NCI-H2107 (cell line): Measurements from ENCODE around the gene PPP1R9B.

Experiments used
- DNase-seq: peaks from one replicate; lab custom pipeline; 2025; lab: John Stamatoyannopoulos, UW

The PPP1R9B gene

GRCh38 chr17:50139950-50140885 is 10.3 kb downstream of the PPP1R9B start:
- DNase-seq, result no peak

DNA sequence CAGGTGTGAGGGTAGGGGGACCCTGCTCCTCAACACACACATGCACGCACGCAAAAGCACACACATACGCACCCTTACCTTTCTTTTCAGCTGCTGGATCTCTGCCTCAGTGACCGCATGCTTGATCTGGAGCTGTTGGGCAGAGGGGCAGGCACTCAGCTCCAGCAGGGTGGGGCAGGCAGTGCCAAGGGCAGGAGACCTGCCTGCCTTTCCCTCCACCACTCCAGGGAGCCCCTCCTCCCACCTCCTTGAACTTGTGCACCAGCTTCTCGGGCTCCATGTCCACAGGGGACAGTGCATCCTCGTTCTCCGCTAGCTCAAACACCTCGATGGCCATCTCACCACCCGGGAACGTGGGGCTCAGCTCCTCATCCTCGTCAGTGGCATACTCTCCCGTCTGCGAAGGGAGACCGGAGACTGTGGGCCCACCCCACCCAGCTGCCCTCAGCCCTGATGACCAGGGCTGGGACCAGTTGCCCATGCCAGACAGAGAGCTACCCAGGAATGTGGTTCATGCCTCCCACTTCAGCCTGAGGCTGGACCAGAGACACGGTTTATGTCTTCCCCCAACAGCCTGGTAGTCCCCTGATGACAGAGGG is 11.2 kb downstream of the PPP1R9B start:
- DNase-seq, result no peak

DNA sequence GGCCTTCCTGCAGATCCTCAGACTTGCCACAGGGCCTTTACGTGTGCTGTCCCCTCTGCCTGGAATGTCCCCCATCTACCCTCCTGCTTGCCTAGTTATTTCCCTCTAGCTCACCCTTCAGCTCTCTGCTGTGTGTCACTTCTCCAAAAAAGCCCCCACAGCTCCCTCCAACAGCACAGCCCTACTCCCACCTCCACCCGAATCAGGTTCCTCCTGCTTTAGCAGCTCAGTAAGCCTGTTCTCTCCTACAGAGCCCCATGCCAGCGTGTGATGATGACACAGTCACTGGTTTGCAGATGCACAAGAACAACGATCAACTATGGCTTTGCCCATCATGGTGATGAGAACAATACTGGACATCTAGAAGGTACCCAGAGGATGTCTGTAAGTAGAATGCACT is 13.4 kb downstream of the PPP1R9B start:
- no peak for DNase-seq

DNA sequence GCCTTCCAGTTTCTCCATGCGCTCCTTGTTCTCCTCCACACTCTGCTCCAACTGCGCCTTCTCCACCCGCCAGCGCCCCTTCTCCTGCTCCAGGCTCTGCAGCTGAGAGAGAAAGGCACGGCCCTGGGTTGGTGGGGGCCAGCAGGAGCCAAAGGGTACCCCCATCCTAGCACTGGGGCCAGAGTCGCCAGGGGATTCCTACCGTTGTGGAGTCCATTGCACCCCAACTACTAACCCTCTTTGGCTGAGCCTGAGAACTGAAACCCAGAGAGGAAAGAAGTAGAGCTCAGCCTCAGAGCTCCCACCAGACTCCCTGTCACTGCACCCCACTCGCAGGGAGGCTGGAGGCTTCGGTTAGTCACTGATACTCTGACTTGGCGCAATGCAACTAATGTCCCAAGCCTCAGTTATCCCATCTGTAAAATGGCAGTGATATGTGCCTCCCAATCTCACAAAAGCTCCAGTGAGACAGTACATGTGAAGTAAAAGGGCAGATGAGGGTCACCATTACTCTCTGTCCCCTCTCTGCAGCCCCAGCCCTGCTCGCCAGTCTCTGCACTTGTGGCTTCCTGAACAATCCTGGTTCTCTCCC is 14.3 kb downstream of the PPP1R9B start:
- DNase-seq, result no peak

DNA sequence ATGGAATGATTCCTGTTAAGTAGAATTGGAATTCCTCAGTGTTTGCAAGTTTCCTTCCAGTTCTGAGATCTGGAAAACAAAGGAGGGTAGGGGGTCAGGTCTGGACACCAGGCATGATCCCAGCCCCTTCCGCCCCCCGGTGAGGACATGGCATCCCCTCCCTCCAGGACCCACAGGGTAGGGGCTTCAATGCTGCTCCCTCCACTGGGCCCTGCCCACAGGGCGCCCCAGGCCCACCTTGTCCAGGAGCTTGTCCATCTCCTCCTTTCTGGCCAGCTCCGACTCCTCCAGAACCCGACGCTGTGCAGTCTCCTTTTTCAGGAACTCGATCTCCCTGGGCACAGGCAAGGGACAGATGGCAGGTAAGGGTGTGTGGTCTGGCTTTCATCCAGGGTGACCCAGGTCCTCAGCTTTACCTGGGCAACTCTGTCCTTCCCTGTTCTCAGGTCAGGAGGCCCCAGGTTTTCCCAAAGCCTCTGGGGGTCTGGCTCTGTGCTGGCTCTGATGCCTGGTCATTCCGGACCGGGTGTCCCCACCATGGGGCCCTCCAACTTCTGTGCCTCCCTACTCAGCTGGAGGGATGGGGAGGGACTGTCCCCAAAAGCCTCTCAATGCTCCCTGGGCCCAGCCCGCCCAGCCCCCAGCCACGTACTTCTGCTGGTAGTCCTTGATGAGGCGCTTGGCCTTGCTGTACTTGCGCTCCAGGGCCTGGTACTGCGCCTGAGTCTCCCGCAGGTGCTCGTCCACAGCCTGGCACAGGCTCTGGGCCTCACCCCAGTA is 15.0 kb downstream of the PPP1R9B start:
- no peak for DNase-seq

GRCh38 chr17:50134206-50135110 is 16.0 kb downstream of the PPP1R9B start:
- DNase-seq, result no peak

- no peak for DNase-seq
These were observed 16.7 kb downstream of the PPP1R9B start for GRCh38 chr17:50133769-50134099.

DNA sequence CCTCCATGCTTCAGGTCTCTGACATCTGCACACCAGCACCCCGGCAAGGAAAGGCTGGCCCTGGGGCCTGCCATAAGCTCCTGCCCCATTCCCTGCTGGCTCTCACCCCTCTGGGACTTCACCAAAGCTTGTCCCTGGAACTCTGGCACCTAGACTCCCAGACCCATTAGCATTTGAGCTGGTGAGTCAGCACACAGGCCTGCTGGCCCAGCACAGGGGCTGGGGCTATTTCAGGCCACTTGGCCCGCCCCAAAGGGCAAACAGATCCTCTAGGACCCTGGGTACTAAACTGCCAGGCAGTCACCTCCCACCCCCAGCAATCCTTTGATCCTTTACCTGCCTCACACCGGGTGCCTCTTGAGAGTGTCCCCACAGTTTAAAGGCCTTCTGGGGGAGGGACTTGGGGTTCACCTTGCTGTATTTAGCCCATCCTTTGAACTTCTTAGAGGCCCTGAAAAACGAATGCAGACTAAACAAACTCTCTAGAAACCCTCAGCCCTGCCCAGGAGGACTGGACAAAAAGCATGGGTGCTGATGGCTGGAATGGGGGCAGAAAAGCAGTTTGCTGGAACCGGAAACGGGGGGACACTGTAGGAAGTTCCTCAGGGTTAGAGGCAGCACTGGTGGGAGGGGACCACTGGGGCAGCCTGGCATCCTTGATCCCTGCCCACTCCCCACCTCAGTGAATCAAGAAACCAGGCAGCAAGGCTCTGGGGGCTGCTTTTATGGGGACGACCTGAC is 17.3 kb downstream of the PPP1R9B start:
- DNase-seq, result no peak

DNA sequence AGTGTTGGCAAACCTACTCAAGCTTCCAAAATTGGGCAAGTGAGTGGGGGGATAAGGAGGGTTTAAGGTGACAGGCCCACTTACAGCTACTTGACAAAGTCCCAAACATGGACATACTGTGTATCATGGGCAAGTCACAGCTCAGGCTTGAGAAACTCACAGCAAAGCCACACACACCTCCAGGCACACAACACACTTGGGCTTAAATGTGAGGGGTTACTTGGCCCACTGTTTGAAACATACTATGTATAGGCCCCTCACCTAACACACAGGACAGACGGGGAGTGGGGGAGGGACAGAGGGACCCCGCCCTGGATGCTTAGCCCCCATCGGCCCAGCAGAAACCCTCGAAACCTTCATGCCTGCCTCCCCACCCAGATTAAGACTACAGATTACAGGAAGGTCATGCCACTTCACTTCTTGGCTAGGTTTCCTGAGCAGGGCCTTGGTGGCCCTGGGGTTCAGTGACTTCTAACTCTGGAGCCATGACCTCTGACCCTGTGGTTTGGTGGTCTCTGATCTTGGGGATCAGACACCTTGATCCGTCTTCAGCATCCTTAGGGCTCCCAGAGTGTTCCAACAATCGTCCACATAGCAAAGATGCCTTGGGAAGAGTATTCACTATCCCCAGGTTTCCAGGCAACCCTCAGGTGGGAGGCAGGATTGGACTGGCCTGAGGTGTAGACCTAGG is 18.2 kb downstream of the PPP1R9B start:
- no peak for DNase-seq

DNA sequence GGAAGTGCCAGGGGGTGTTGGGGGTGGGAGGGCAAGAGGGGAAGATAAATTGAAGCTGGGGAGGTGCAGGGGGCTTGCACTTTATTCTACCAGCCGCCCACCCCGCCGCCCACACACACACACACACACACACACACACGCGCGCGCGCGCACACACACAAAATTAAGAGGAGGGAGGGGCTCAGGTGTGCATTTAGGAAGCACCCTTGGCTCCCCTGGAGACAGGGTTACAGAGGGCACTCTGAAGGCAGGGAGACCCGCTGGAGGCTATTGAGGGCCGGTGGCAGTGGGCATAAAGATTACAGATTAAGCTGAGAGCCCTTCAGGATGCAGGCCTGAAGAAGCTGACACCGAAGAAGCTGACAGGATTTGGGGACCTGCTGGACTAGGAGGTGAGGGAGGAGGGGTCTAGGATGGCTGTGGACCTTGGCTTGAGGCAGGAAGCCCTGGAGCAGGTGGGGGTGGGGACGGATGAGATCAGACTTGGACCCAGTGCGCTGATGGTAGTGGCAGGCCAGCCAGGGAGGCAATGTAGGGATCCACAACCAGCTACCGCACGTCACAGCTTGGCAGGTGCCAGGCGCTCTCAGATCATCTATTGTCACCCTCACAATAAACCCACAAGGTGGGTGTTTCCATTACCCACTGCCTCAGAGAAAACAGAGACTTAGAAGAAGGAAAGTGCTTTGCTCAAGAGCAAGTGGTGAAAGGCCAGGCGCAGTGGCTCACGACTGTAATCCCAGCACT is 19.7 kb downstream of the PPP1R9B start:
- DNase-seq, result no peak

- DNase-seq, result no peak
These were observed 20.5 kb downstream of the PPP1R9B start, which contains the start of gene SAMD14 for GRCh38 chr17:50129728-50130558. Gene SAMD14 (minus strand): TSS chr17:50130160. CDS start chr17:50124959, 5,201 bp downstream.

DNA sequence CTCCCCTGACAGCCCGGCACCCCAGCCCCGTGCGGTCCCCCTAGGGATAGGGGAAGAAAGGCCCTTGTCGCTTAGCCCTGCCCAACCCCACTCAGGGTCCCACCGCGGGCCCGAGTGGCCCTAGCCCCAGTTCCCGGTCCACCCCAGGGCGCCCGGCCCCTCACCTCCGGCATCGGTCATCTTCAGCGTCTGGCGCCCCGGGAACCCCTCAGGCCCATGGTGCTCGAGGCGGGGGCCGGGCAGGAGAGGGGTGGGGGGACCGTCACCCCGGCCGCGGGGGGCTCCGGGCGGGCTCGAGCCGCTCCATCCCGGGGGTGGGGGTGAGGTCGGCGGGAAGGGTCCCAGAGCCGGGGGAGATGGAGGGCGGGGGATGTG is 21.1 kb downstream of the PPP1R9B start:
- DNase-seq, result no peak

GRCh38 chr17:50128441-50129352 is 21.8 kb downstream of the PPP1R9B start:
- DNase-seq, result no peak

GRCh38 chr17:50127697-50128361 is 22.6 kb downstream of the PPP1R9B start:
- no peak for DNase-seq

DNA sequence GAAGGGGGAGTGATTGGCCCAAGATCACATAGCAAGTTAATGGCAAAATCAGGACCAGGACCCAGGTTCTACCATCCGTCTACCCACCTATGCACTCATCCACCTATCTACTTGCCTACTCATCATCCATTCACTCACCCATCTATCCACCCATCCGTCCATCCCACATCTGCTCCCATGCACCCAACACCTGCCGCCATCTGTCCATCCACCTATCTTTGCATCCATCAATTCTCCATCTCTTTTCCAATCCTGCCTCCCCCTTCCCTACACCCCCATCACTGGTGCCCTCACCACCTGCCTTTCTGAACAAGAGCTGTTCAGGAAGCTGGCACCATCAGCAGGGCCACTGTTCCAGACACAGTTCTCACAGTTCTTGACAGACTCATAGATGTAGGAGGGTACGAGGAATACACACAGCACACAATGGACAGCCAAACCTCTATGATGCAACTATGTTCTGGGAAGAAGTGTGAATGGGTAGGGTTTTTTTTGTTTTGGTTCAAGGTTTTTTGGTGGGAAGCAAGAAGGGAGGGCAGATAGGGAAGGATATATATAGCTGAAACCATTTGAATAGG is 25.0 kb downstream of the PPP1R9B start:
- DNase-seq, result no peak

DNA sequence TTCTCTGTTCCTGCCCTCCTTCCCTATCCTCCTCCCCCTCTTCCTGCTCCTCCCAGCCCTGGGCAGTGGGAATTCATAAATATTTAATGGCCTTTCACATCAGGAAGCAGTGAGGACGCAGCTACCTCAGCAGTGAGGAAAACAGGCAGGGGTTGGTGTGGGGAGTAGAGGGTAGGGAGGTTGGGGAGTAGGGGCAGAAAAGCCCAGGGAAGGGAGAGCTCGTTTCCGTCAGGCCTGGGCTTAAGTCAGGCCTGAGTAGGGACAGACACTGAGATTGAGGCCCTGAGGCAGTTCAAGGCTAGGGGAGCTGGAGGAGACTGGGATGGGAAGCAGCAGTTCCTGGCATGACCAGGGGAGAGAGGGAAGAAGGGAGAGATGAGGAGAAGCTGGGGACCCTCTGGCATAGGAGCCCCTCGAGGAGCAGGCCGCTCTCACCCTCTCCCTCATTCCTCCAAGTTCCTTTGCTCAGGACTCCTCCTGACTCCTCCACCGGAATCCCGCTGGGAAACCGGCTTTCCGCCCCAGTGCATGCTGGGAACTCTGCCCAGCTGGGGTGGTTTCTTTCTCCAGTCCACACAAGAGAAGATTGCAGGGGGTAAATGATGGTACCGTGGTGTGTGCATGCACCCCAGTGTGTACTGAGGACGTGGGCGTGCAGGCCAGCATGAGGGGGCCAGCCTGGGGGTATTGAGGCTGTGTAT is 26.7 kb downstream of the PPP1R9B start:
- DNase-seq, result no peak
